ENCODE results near the gene NPLOC4. TPM values are rescaled to one million over a fixed set of nuclear protein-coding genes. Genes with fewer than 3 reads are reported as not detected.

Gene NPLOC4
- total and polyA plus RNA-seq, 4 donors, result 23.5 to 67.4 (median 50.6) TPM

GRCh38 chr17:81656835-81657234 lies 19.9 kb upstream of the NPLOC4 start:
- DNase-seq (ENCODE audit: low spot score), result no peak
- Histone ChIP-seq H3K4me1 (ENCODE audit: control insufficient read depth in 4 of 4, insufficient read depth in 4 of 4, low read length in 3 of 4) (peaks cover 0 to 3% (median 0%) of the 10 kb centered on the region in 4 donors), H3K4me3 (ENCODE audit: low read depth in 1 of 3, low read length in 3 of 3) (no peak overlapping the region), H3K27me3 (ENCODE audit: control insufficient read depth in 4 of 4, insufficient read depth in 4 of 4, low read length in 3 of 4) (no peaks in the 10 kb centered on the region), H3K9me3 (ENCODE audit: control insufficient read depth in 4 of 4, low read length in 3 of 4) (no peaks in the 10 kb centered on the region), H3K36me3 (ENCODE audit: control insufficient read depth in 4 of 4, insufficient read depth in 3 of 4, low read depth in 1 of 4, low read length in 3 of 4) (no peaks in the 10 kb centered on the region), H3K27ac (ENCODE audit: low read depth in 1 of 2, low read length in 2 of 2) (no peak overlapping the region), H3K9ac (ENCODE audit: low read depth in 1 of 2, low read length in 2 of 2) (no peak overlapping the region)
- TF ChIP-seq YY1 (IDR thresholded peaks at IDR 0.05), result no peak
- TF ChIP-seq FOXA2 (IDR thresholded peaks at IDR 0.05), result no peak
- TF ChIP-seq HNF4G (IDR thresholded peaks at IDR 0.05), result no peak
- WGBS, result 67% methylated on average over 4 of the region's 4 CpGs

DNA sequence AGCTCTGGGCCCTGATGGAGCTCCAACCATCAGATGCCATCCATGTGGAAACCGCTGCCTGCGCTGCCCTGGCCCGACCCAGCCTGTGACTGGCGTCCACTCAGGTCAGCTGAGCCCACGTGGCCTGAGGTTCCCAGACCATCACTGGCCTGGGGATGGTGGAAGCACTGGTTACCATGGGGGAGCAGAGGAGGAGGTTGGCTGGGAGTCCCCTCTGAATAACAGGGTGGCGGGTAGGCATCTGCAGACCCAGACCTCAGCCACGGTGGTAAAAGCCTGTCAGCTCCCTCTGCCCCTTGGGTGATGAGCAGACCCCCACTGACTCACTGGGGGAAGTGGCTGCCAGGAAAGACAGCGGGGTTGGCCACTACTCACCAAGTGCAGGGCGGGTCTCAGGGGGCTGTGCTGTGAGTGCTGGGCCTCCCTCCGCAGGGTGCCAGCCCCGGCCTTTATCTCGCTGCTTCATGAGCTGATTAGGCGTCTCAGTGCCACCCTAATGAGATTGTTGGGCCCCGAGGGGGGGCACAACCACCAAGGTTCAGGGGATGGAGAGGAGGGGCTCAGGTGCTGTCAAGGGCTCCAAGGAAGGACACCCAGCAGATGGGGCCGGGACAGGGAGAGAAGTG lies 19.3 kb upstream of the NPLOC4 start, which contains the start of gene PDE6G:
TSS of gene PDE6G (minus strand) at position 425 of the 626 bp plus-strand sequence. CDS start 3,237 bp downstream, outside the sequence.
- DNase-seq (ENCODE audit: low spot score), result no peak
- Histone ChIP-seq H3K36me3 (ENCODE audit: control insufficient read depth in 4 of 4, insufficient read depth in 3 of 4, low read depth in 1 of 4, low read length in 3 of 4) (no peaks in the 10 kb centered on the region), H3K27ac (ENCODE audit: low read depth in 1 of 2, low read length in 2 of 2) (no peak within 1 kb of the TSS), H3K9ac (ENCODE audit: low read depth in 1 of 2, low read length in 2 of 2) (no peak within 1 kb of the TSS), H3K9me3 (ENCODE audit: control insufficient read depth in 4 of 4, low read length in 3 of 4) (no peaks in the 10 kb centered on the region), H3K4me1 (ENCODE audit: control insufficient read depth in 4 of 4, insufficient read depth in 4 of 4, low read length in 3 of 4) (peaks cover 0 to 3% (median 0%) of the 10 kb centered on the region in 4 donors), H3K4me3 (ENCODE audit: low read depth in 1 of 3, low read length in 3 of 3) (no peak within 1 kb of the TSS), H3K27me3 (ENCODE audit: control insufficient read depth in 4 of 4, insufficient read depth in 4 of 4, low read length in 3 of 4) (no peaks in the 10 kb centered on the region)
- WGBS, result 92% methylated on average over 15 of the region's 15 CpGs
- TF ChIP-seq ATF3 (IDR thresholded peaks at IDR 0.05) (no peak), HNF4A (conservative IDR thresholded peaks at IDR 0.05) (no peak), FOXA2 (IDR thresholded peaks at IDR 0.05) (no peak), FOXA1 (IDR thresholded peaks at IDR 0.05) (no peak), RXRA (IDR thresholded peaks at IDR 0.05) (no peak), JUND (IDR thresholded peaks at IDR 0.05) (no peak), GABPA (IDR thresholded peaks at IDR 0.05 in 1 of 2, conservative IDR thresholded peaks at IDR 0.05 in 1 of 2) (no peak)
- TF ChIP-seq, protein P1, sequence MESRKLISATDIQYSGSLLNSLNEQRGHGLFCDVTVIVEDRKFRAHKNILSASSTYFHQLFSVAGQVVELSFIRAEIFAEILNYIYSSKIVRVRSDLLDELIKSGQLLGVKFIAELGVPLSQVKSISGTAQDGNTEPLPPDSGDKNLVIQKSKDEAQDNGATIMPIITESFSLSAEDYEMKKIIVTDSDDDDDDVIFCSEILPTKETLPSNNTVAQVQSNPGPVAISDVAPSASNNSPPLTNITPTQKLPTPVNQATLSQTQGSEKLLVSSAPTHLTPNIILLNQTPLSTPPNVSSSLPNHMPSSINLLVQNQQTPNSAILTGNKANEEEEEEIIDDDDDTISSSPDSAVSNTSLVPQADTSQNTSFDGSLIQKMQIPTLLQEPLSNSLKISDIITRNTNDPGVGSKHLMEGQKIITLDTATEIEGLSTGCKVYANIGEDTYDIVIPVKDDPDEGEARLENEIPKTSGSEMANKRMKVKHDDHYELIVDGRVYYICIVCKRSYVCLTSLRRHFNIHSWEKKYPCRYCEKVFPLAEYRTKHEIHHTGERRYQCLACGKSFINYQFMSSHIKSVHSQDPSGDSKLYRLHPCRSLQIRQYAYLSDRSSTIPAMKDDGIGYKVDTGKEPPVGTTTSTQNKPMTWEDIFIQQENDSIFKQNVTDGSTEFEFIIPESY (IDR thresholded peaks at IDR 0.05), result no peak

GRCh38 chr17:81655378-81656117 lies 18.6 kb upstream of the NPLOC4 start:
- Histone ChIP-seq H3K27me3 (ENCODE audit: control insufficient read depth in 4 of 4, insufficient read depth in 4 of 4, low read length in 3 of 4) (no peaks in the 10 kb centered on the region), H3K4me1 (ENCODE audit: control insufficient read depth in 4 of 4, insufficient read depth in 4 of 4, low read length in 3 of 4) (peaks cover 0 to 3% (median 0%) of the 10 kb centered on the region in 4 donors), H3K36me3 (ENCODE audit: control insufficient read depth in 4 of 4, insufficient read depth in 3 of 4, low read depth in 1 of 4, low read length in 3 of 4) (no peaks in the 10 kb centered on the region), H3K9me3 (ENCODE audit: control insufficient read depth in 4 of 4, low read length in 3 of 4) (no peaks in the 10 kb centered on the region), H3K4me3 (ENCODE audit: low read depth in 1 of 3, low read length in 3 of 3) (no peak overlapping the region), H3K27ac (ENCODE audit: low read depth in 1 of 2, low read length in 2 of 2) (no peak overlapping the region), H3K9ac (ENCODE audit: low read depth in 1 of 2, low read length in 2 of 2) (no peak overlapping the region)
- TF ChIP-seq HNF4G (IDR thresholded peaks at IDR 0.05), result no peak
- TF ChIP-seq RAD21 (IDR thresholded peaks at IDR 0.05), result no peak
- TF ChIP-seq SP1 (IDR thresholded peaks at IDR 0.05), result no peak
- TF ChIP-seq YY1 (IDR thresholded peaks at IDR 0.05), result no peak
- no peak for TF ChIP-seq NR2F2 (IDR thresholded peaks at IDR 0.05)
- TF ChIP-seq MAX (IDR thresholded peaks at IDR 0.05), result no peak
- TF ChIP-seq EGR1 (IDR thresholded peaks at IDR 0.05; ENCODE audit: low read depth in 2 of 2), result no peak
- TF ChIP-seq, protein P1 (IDR thresholded peaks at IDR 0.05), result no peak
- TF ChIP-seq TAF1 (conservative IDR thresholded peaks at IDR 0.05), result no peak
- TF ChIP-seq FOXA1 (IDR thresholded peaks at IDR 0.05), result no peak
- no peak for TF ChIP-seq REST (IDR thresholded peaks at IDR 0.05)
- TF ChIP-seq JUND (IDR thresholded peaks at IDR 0.05), result no peak
- TF ChIP-seq FOXA2 (IDR thresholded peaks at IDR 0.05), result no peak
- 76% methylated on average over 18 of the region's 18 CpGs for WGBS
- no peak for DNase-seq (ENCODE audit: low spot score)
